ENCODE data around the gene TOB1. TPM values are rescaled to one million over a fixed set of nuclear protein-coding genes. Genes with fewer than 3 reads are reported as not detected.
A peak's percentile ranks its signal among the peaks of the same experiment; 100 is the strongest.

Gene TOB1
- 78.7 TPM for total RNA-seq (ENCODE audit: unreplicated experiment)
- long read RNA-seq, transcript TOB1-202 (2 exons, 2,229 nt): major isoform, 6 of 47 reads
- long read RNA-seq, partial matches to known transcripts: 41 of 47 reads
- long read RNA-seq, other reads (novel, unspliced or antisense): 0 of 47 reads

- no peaks in the 10 kb centered on the region for H3K36me3 Mint-ChIP-seq (ENCODE audit: unreplicated experiment)
- H3K27ac Mint-ChIP-seq (ENCODE audit: unreplicated experiment): peak within 1 kb of the TSS; percentile 99
- H3K4me3 Mint-ChIP-seq (ENCODE audit: unreplicated experiment): peak within 1 kb of the TSS; percentile 98
- peaks cover 27% of the 10 kb centered on the region for H3K9me3 Mint-ChIP-seq (ENCODE audit: unreplicated experiment)
- peaks cover 18% of the 10 kb centered on the region for H3K27me3 Mint-ChIP-seq (ENCODE audit: unreplicated experiment)
- TF ChIP-seq CTCF (IDR thresholded peaks at IDR 0.05; ENCODE audit: partially characterized antibody, unreplicated experiment): no peak
- DNase-seq: peak; percentile 98
- peaks cover 24% of the 10 kb centered on the region for H3K4me1 Mint-ChIP-seq (ENCODE audit: low read depth, unreplicated experiment)
Measured at GRCh38 chr17:50866261-50866949, at the start of gene TOB1. Gene TOB1 (minus strand): TSS chr17:50866354. CDS start chr17:50864017, 2,337 bp downstream.

DNA sequence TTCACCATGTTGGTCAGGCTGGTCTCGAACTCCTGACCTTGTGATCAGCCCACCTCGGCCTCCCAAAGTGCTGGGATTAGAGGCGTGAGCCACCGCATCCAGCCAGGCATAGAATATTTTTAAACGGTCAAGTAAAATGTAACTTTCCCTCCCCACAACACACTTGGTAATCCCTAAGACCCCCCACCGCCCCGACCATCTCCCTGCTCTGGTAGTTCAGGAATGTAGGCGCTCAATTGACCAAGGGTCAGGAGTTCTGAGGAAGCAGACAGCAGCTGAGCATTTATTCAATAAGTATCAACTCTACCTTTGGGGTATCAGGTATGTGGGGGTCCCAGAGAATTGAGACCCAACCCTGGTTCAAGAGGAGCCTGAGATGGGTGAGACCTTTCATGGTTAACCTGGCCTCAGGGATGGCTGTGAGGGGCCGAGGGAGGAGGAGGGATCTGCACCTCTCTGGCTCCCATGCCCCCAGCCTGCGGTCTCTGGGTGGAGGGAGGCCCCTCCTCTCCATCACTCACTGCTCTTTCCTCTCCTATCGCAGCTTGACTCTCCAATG is 48.4 kb upstream of the TOB1 start:
- Mint-ChIP-seq H3K27me3 (ENCODE audit: unreplicated experiment) (peaks cover 3% of the 10 kb centered on the region), H3K4me1 (ENCODE audit: low read depth, unreplicated experiment) (peaks cover 11% of the 10 kb centered on the region), H3K27ac (ENCODE audit: unreplicated experiment) (no peak overlapping the region)

DNA sequence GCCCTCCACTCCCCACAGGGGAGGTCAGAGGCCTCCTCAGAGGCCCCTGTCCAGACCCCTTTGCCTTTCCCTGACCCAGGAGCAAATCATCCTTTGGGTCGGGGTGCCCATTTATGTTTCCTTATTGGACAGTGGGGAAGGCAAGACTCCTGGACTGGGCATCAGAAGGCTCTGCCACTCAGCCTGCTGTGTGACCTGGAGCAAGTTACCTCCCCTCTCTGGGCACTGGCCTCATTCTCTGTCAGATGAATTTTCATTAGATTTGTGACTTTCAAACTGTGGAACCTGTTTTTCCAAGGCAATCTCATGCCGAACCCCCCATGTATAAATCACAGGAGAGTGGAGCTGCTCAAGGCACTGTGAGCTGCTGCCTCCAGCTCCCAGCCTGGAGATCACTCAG is 47.0 kb upstream of the TOB1 start:
- Mint-ChIP-seq H3K4me1 (ENCODE audit: low read depth, unreplicated experiment) (peaks cover 4% of the 10 kb centered on the region), H3K9me3 (ENCODE audit: unreplicated experiment) (no peaks in the 10 kb centered on the region), H3K27ac (ENCODE audit: unreplicated experiment) (no peak overlapping the region), H3K27me3 (ENCODE audit: unreplicated experiment) (peaks cover 4% of the 10 kb centered on the region), H3K36me3 (ENCODE audit: unreplicated experiment) (no peaks in the 10 kb centered on the region), H3K4me3 (ENCODE audit: unreplicated experiment) (no peak overlapping the region)
- TF ChIP-seq CTCF (IDR thresholded peaks at IDR 0.05; ENCODE audit: partially characterized antibody, unreplicated experiment): no peak
- DNase-seq: no peak

More for the DNA sequence above, 48.4 kb upstream of the TOB1 start:
- no peak for DNase-seq
- Mint-ChIP-seq H3K9me3 (ENCODE audit: unreplicated experiment) (no peaks in the 10 kb centered on the region), H3K36me3 (ENCODE audit: unreplicated experiment) (no peaks in the 10 kb centered on the region), H3K4me3 (ENCODE audit: unreplicated experiment) (no peak overlapping the region)
- TF ChIP-seq CTCF (IDR thresholded peaks at IDR 0.05; ENCODE audit: partially characterized antibody, unreplicated experiment): no peak

GRCh38 chr17:50911890-50912289 is 45.7 kb upstream of the TOB1 start:
- no peaks in the 10 kb centered on the region for H3K9me3 Mint-ChIP-seq (ENCODE audit: unreplicated experiment)
- H3K27me3 Mint-ChIP-seq (ENCODE audit: unreplicated experiment): peaks cover 4% of the 10 kb centered on the region
- no peak for TF ChIP-seq CTCF (IDR thresholded peaks at IDR 0.05; ENCODE audit: partially characterized antibody, unreplicated experiment)
- no peak for DNase-seq
- no peak overlapping the region for H3K4me3 Mint-ChIP-seq (ENCODE audit: unreplicated experiment)
- no peak overlapping the region for H3K27ac Mint-ChIP-seq (ENCODE audit: unreplicated experiment)
- peaks cover 8% of the 10 kb centered on the region for H3K4me1 Mint-ChIP-seq (ENCODE audit: low read depth, unreplicated experiment)
- H3K36me3 Mint-ChIP-seq (ENCODE audit: unreplicated experiment): no peaks in the 10 kb centered on the region

- no peak for TF ChIP-seq CTCF (IDR thresholded peaks at IDR 0.05; ENCODE audit: partially characterized antibody, unreplicated experiment)
- no peak for DNase-seq
- Mint-ChIP-seq H3K9me3 (ENCODE audit: unreplicated experiment) (no peaks in the 10 kb centered on the region), H3K36me3 (ENCODE audit: unreplicated experiment) (no peaks in the 10 kb centered on the region), H3K27ac (ENCODE audit: unreplicated experiment) (no peak overlapping the region), H3K27me3 (ENCODE audit: unreplicated experiment) (peaks cover 4% of the 10 kb centered on the region), H3K4me1 (ENCODE audit: low read depth, unreplicated experiment) (peaks cover 5% of the 10 kb centered on the region), H3K4me3 (ENCODE audit: unreplicated experiment) (no peak overlapping the region)
Measured at GRCh38 chr17:50911450-50911849, 45.3 kb upstream of the TOB1 start.

Data from glutamatergic neuron (in vitro differentiated cells).